GM06990 (cell line): Measurements from ENCODE around the gene PRKACB.
"Not testable (repeated sequence)": the region's sequence is repeated elsewhere in the genome, so short reads cannot be mapped to it uniquely, and the experiment has no call there.

ENCODE experiments used
- DNase-seq: peaks from one replicate; pipeline ENCODE4 v3.0.0-alpha.2; 2011; ENCODE audit not compliant: insufficient read length; ENCODE audit errors: extremely low read depth
- H3K27me3 ChIP-seq: replicated peaks from 2 replicates; pipeline ENCODE4 v1.6.0; 2011; ENCODE audit warnings: low read length; ENCODE audit not compliant: control insufficient read depth, insufficient read depth
- H3K36me3 ChIP-seq: 2 replicates; pipeline ENCODE4 v1.5.1; 2011; ENCODE audit warnings: low read length; ENCODE audit not compliant: control insufficient read depth, insufficient read depth
- H3K4me3 ChIP-seq: replicated peaks from 2 replicates; pipeline ENCODE4 v1.5.1; 2011; ENCODE audit warnings: low read depth, mild to moderate bottlenecking, control low read depth, low read length
- CTCF ChIP-seq: IDR thresholded peaks from 2 replicates; pipeline ENCODE4 v1.5.1; 2011; ENCODE audit warnings: low read length, control low read depth, mild to moderate bottlenecking, inconsistent platforms; ENCODE audit not compliant: insufficient read depth, poor library complexity, severe bottlenecking

PRKACB gene

GRCh38 chr1:84225646-84226045 is 81.6 kb downstream of the PRKACB start:
- no peak for DNase-seq
- H3K4me3 ChIP-seq: no peak overlapping the region
- no peaks in the 10 kb centered on the region for H3K36me3 ChIP-seq
- no peak for TF ChIP-seq CTCF
- H3K27me3 ChIP-seq: no peaks in the 10 kb centered on the region

- not testable (repeated sequence) for DNase-seq, H3K27me3 ChIP-seq, H3K36me3 ChIP-seq, H3K4me3 ChIP-seq
These were observed 88.6 kb downstream of the PRKACB start for GRCh38 chr1:84232676-84233075.

GRCh38 chr1:84236256-84236655 is 92.2 kb downstream of the PRKACB start:
- DNase-seq: no peak
- Histone ChIP-seq H3K27me3 (no peaks in the 10 kb centered on the region), H3K36me3 (no peaks in the 10 kb centered on the region), H3K4me3 (no peak overlapping the region)
- no peak for TF ChIP-seq CTCF

DNA sequence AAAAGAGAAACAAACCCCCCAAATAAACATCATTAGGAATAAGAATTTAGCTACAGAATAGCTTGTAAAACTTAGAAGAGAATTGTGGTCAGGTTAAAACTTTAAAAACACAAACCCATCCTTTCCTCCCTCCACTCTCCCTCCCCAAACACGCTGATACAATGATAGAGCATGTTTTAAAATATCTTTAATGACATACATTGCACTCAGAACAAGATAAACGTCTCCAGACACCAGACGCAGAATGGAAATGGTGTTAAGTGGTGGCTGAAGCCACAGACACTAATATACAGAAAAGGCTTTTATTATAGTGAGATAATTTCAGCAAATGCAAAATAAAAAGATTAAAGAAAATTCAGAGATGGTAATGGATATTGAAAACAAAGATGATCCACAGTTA is 98.6 kb downstream of the PRKACB start:
- no peak for TF ChIP-seq CTCF
- DNase-seq: no peak
- Histone ChIP-seq H3K27me3 (no peaks in the 10 kb centered on the region), H3K36me3 (no peaks in the 10 kb centered on the region), H3K4me3 (no peak overlapping the region)

DNA sequence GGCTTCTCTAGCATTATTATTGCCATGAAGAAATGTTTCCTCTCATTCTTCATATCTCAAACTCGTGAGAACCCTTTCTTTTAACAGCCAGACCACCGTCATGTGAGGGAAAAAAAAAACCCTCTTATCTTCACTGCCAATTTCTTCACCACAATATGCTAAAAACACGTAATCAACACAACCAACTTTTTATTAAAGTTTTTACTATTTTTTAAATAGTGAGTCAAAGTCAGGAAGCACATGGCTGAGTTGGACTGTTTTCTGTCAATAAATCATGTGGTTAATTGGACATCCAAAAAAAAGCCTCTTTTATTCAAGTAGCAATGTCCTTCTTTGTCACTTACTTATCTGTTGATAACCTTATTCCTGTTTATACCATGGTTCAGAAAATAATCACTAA is 101.5 kb downstream of the PRKACB start:
- H3K4me3 ChIP-seq: no peak overlapping the region
- H3K27me3 ChIP-seq: no peaks in the 10 kb centered on the region
- no peak for TF ChIP-seq CTCF
- no peaks in the 10 kb centered on the region for H3K36me3 ChIP-seq
- DNase-seq: no peak

- Histone ChIP-seq H3K27me3 (no peaks in the 10 kb centered on the region), H3K36me3 (no peaks in the 10 kb centered on the region), H3K4me3 (no peak overlapping the region)
- no peak for DNase-seq
- TF ChIP-seq CTCF: no peak
These were observed 102.1 kb downstream of the PRKACB start for GRCh38 chr1:84246213-84246612.
